A673 (cell line): ENCODE data around the gene TMEM244. TPM values are rescaled to one million over a fixed set of nuclear protein-coding genes. Genes with fewer than 3 reads are reported as not detected.

Source experiments
- BruUV-seq: library from RNA; stranded (reverse); fragments of 400-500 nt; replicated peaks from 2 replicates; lab custom pipeline; 2021; lab: Mats Ljungman, UMichigan
- CTCF ChIA-PET: fragments of 300-600 bp; sonication (Branson Sonifier 250); formaldehyde crosslinking; loops from one replicate; lab custom pipeline; 2022; ENCODE audit warnings: antibody characterized with exemption; lab: Charles Lee
- POLR2A ChIA-PET: fragments of 300-600 bp; sonication (Branson Sonifier 250); formaldehyde crosslinking; loops from one replicate; lab custom pipeline; 2022; ENCODE audit warnings: antibody characterized with exemption; ENCODE audit not compliant: low non-redundant PET; lab: Charles Lee
- DNase-seq: peaks from one replicate; pipeline ENCODE4 v3.0.0-alpha.2; 2015; ENCODE audit warnings: low spot score
- H3K27ac ChIP-seq: fragments of 200-600 bp; sonication (generic); 2 replicates; pipeline ENCODE4 v1.5.1; 2016; ENCODE audit warnings: mixed run types, low read depth, mild to moderate bottlenecking, mixed read lengths, antibody characterized with exemption, low read length; ENCODE audit not compliant: poor library complexity, severe bottlenecking
- H3K27me3 ChIP-seq: fragments of 200-600 bp; sonication (generic); replicated peaks from 2 replicates; pipeline ENCODE4 v1.6.1; 2017; ENCODE audit warnings: mixed run types, low read depth, mild to moderate bottlenecking, mixed read lengths, antibody characterized with exemption, low read length; ENCODE audit not compliant: insufficient read depth, poor library complexity
- H3K36me3 ChIP-seq: fragments of 200-600 bp; sonication (generic); 2 replicates; pipeline ENCODE4 v1.6.1; 2016; ENCODE audit warnings: mixed run types, mild to moderate bottlenecking, mixed read lengths, antibody characterized with exemption, low read length; ENCODE audit not compliant: insufficient read depth, poor library complexity, severe bottlenecking
- H3K4me1 ChIP-seq: fragments of 200-600 bp; sonication (generic); 2 replicates; pipeline ENCODE4 v1.6.1; 2017; ENCODE audit warnings: mixed run types, mild to moderate bottlenecking, mixed read lengths, antibody characterized with exemption, low read length; ENCODE audit not compliant: insufficient read depth, poor library complexity, severe bottlenecking
- H3K4me3 ChIP-seq: fragments of 200-600 bp; sonication (generic); 2 replicates; pipeline ENCODE4 v1.5.1; 2016; ENCODE audit warnings: low read depth, mixed run types, mild to moderate bottlenecking, mixed read lengths, low read length; ENCODE audit not compliant: poor library complexity, severe bottlenecking
- H3K9me3 ChIP-seq: fragments of 200-600 bp; sonication (generic); 2 replicates; pipeline ENCODE4 v1.6.1; 2016; ENCODE audit warnings: mixed run types, low read depth, mild to moderate bottlenecking, mixed read lengths, antibody characterized with exemption, low read length; ENCODE audit not compliant: poor library complexity, severe bottlenecking
- EZH2 ChIP-seq: fragments of 200-600 bp; sonication (generic); IDR thresholded peaks from 2 replicates; pipeline ENCODE4 v1.6.1; 2017; ENCODE audit warnings: borderline replicate concordance, low read depth, mild to moderate bottlenecking, mixed read lengths, antibody characterized with exemption, low read length; ENCODE audit not compliant: poor library complexity, severe bottlenecking
- intact Hi-C: fragments of 100-400 bp; cut with micrococcal nuclease; formaldehyde crosslinking; loops from one replicate; pipeline ENCODE4 v1.10.0; 2022; ENCODE audit not compliant: unreplicated experiment
- total RNA-seq: library from RNA; stranded (reverse); gene quantifications from 2 replicates; pipeline ENCODE4 v1.2.3, GENCODE V29; 2021
- TF ChIP-seq, protein P1 (sequence below): fragments of 300-800, 200-600 bp; sonication (generic); conservative IDR thresholded peaks from 2 replicates; pipeline ENCODE4 v1.5.1; 2017; ENCODE audit warnings: low read depth, mild to moderate bottlenecking, antibody characterized with exemption, low read length, moderate library complexity, mixed read lengths

Gene TMEM244
- total RNA-seq, 1 experiment from 2014 or later = not detected

DNA sequence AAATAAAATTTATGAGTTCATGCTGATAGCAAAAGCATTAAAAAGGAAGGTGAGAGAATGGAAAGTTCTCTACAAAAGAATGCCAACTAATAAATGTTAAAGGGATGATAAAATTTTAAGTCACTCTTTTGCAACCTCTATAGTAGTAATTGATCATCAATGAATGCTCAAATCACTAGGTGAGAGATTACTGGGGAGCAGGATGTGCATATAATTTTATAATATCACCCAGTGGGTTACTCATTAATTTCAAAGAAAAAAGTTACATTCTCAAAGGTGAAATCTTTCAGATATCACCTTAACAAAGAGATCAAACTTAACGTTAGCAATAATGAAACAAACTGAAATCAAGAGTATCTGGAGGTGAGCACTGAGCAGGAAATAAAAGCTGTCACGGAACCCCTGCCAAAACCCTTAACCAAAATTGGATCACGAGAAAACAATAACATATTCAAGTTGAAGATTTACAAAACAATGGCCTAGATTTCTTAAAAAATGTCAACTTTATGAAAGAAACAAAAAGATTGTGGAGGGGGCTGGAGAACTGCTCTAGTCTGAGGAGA is 45.5 kb upstream of the TMEM244 start:
- BruUV-seq = no TSS peak
- intact Hi-C loops = no loop called here
- Histone ChIP-seq H3K27ac (no peak overlapping the region), H3K4me3 (no peak overlapping the region), H3K4me1 (no peaks in the 10 kb centered on the region), H3K9me3 (no peaks in the 10 kb centered on the region), H3K27me3 (no peaks in the 10 kb centered on the region), H3K36me3 (no peaks in the 10 kb centered on the region)
- DNase-seq = no peak
- no peak for TF ChIP-seq EZH2
- TF ChIP-seq, protein P1, sequence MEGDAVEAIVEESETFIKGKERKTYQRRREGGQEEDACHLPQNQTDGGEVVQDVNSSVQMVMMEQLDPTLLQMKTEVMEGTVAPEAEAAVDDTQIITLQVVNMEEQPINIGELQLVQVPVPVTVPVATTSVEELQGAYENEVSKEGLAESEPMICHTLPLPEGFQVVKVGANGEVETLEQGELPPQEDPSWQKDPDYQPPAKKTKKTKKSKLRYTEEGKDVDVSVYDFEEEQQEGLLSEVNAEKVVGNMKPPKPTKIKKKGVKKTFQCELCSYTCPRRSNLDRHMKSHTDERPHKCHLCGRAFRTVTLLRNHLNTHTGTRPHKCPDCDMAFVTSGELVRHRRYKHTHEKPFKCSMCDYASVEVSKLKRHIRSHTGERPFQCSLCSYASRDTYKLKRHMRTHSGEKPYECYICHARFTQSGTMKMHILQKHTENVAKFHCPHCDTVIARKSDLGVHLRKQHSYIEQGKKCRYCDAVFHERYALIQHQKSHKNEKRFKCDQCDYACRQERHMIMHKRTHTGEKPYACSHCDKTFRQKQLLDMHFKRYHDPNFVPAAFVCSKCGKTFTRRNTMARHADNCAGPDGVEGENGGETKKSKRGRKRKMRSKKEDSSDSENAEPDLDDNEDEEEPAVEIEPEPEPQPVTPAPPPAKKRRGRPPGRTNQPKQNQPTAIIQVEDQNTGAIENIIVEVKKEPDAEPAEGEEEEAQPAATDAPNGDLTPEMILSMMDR = no peak
- POLR2A ChIA-PET = no interaction called here
- CTCF ChIA-PET = no interaction called here

DNA sequence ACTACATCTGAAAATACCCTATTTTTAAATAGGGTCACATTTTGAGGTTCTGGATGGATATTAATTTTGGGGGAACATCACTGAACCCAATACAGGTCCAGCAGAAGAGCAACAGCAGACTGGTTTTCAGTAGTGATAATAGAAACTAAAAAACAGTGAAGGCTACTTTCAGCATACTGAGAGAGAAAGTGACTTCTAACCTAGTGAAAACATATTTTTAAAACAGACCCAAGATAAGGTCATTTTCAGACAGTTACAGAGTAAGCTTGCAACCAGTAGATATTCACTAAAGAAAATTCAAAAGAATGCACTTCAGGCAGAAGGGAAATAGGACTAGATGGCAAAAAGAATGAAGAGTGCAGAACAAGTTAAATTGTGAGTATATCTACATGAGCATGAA is 42.0 kb upstream of the TMEM244 start:
- TF ChIP-seq, protein P1 = no peak
- no peak for TF ChIP-seq EZH2
- intact Hi-C loops = no loop called here

DNA sequence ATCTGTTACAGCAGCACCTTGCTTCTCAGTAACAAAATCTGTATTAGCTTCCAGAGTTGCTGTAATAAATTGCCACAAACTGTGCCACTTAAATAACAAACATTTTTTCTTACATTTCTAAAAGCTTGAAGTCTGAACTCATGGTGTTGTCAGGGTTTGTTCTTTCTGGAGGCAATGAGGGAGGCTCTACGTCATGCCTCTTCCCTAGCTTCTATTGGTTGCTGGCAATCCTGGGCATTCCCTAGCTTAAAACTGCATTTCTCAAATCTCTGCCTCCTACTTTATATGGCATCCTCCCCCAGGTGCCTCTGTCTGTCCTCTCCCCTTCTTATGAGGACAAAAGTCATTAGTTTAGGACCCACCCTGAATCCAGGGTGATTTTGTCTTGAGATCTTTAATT is 41.6 kb upstream of the TMEM244 start:
- no peak overlapping the region for H3K27ac ChIP-seq
- no peaks in the 10 kb centered on the region for H3K9me3 ChIP-seq
- no peak overlapping the region for H3K4me3 ChIP-seq
- POLR2A ChIA-PET = no interaction called here
- intact Hi-C loops = no loop called here
- H3K27me3 ChIP-seq = no peaks in the 10 kb centered on the region
- TF ChIP-seq EZH2 = no peak
- TF ChIP-seq, protein P1 = no peak
- BruUV-seq = no TSS peak
- no peaks in the 10 kb centered on the region for H3K4me1 ChIP-seq
- no peak for DNase-seq
- CTCF ChIA-PET = no interaction called here
- no peaks in the 10 kb centered on the region for H3K36me3 ChIP-seq

More for the DNA sequence above, 42.0 kb upstream of the TMEM244 start:
- ChIA-PET POLR2A (no interaction called here), CTCF (no interaction called here)
- H3K27me3 ChIP-seq = no peaks in the 10 kb centered on the region
- no peak overlapping the region for H3K27ac ChIP-seq
- no TSS peak for BruUV-seq
- H3K4me1 ChIP-seq = no peaks in the 10 kb centered on the region
- H3K9me3 ChIP-seq = no peaks in the 10 kb centered on the region
- H3K36me3 ChIP-seq = no peaks in the 10 kb centered on the region
- no peak overlapping the region for H3K4me3 ChIP-seq
- no peak for DNase-seq
